Osteoblast (primary cell): ENCODE measurements around the gene WDFY4. TPM values are rescaled to one million over a fixed set of nuclear protein-coding genes. Genes with fewer than 3 reads are reported as not detected.
"Not testable (repeated sequence)": the region's sequence is repeated elsewhere in the genome, so short reads cannot be mapped to it uniquely, and the experiment has no call there.

Experiments
- DNase-seq: peaks from one replicate; pipeline ENCODE4 v3.0.0; 2011; ENCODE audit warnings: low spot score, mixed read lengths; ENCODE audit not compliant: insufficient read length; ENCODE audit errors: missing footprints
- H2AFZ ChIP-seq: 2 replicates; pipeline ENCODE4 v1.6.0; 2011; ENCODE audit warnings: mild to moderate bottlenecking, low read length
- H3K27ac ChIP-seq: 2 replicates; pipeline ENCODE4 v1.5.1; 2011; ENCODE audit warnings: mild to moderate bottlenecking, low read depth, low read length, moderate library complexity
- H3K27me3 ChIP-seq: 2 replicates; pipeline ENCODE4 v1.6.0; 2012; ENCODE audit warnings: mild to moderate bottlenecking, control low read depth, inconsistent platforms, low read length, moderate library complexity; ENCODE audit not compliant: insufficient read depth
- H3K36me3 ChIP-seq: 2 replicates; pipeline ENCODE4 v1.5.1; 2011; ENCODE audit warnings: mild to moderate bottlenecking, low read length, control low read depth, moderate library complexity; ENCODE audit not compliant: insufficient read depth
- H3K4me1 ChIP-seq: 2 replicates; pipeline ENCODE4 v1.5.1; 2011; ENCODE audit warnings: mild to moderate bottlenecking, low read length, control low read depth, moderate library complexity; ENCODE audit not compliant: insufficient read depth
- H3K4me2 ChIP-seq: 2 replicates; pipeline ENCODE4 v1.6.0; 2011; ENCODE audit warnings: mild to moderate bottlenecking, low read length; ENCODE audit not compliant: insufficient read depth
- H3K4me3 ChIP-seq: fragments of 200-600 bp; sonication (generic); 3 replicates; pipeline ENCODE4 v1.5.1; 2012; ENCODE audit warnings: mild to moderate bottlenecking, low read length, inconsistent platforms; ENCODE audit not compliant: insufficient read depth
- H3K79me2 ChIP-seq: 2 replicates; pipeline ENCODE4 v1.6.0; 2012; ENCODE audit warnings: mild to moderate bottlenecking, low read length, control low read depth, inconsistent platforms; ENCODE audit not compliant: insufficient read depth
- H3K9me3 ChIP-seq: 2 replicates; pipeline ENCODE4 v1.5.1; 2011; ENCODE audit warnings: low read depth, low read length, control low read depth
- H4K20me1 ChIP-seq: 2 replicates; pipeline ENCODE4 v1.6.0; 2012; ENCODE audit warnings: mild to moderate bottlenecking, low read length, control low read depth; ENCODE audit not compliant: insufficient read depth
- total RNA-seq: library from RNA; depleted of rRNA; stranded (reverse); fragments of >200 nt; gene quantifications from 2 replicates; pipeline ENCODE4 v1.2.3, GENCODE V29; 2012
- TF ChIP-seq, protein P1 (sequence below): IDR thresholded peaks from 2 replicates; pipeline ENCODE4 v1.5.1; 2011; ENCODE audit warnings: mild to moderate bottlenecking, low read depth, low read length, moderate library complexity; ENCODE audit errors: extremely low read depth

The WDFY4 gene
- total RNA-seq, 1 donor: 0.36 TPM

DNA sequence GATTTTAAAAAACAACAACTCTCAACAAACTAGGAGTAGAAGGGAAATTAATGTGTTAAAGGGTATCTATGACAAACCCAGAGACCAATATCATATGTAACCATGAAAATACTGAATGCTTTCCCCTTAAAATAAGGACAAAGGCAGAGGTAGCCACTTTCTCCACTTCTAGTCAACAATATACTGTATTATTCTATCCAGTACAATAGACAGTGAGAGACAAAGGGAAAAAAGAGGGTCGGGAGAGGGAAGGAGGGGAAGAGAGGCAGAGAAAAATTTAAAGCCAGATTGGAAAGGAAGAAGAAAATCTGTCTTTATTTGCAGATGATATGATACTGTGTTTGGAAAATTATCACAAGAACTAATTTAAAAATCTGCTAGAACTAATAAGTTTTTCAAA lies 39.1 kb upstream of the WDFY4 start:
- Histone ChIP-seq H2AFZ (no peak overlapping the region), H3K36me3 (peaks cover 8% of the 10 kb centered on the region), H3K4me2 (no peak overlapping the region), H3K4me3 (no peak overlapping the region), H3K9me3 (no peaks in the 10 kb centered on the region), H3K27me3 (no peaks in the 10 kb centered on the region), H3K4me1 (no peaks in the 10 kb centered on the region), H3K79me2 (peaks cover 61% of the 10 kb centered on the region), H4K20me1 (no peaks in the 10 kb centered on the region), H3K27ac (no peak overlapping the region)
- TF ChIP-seq, protein P1, sequence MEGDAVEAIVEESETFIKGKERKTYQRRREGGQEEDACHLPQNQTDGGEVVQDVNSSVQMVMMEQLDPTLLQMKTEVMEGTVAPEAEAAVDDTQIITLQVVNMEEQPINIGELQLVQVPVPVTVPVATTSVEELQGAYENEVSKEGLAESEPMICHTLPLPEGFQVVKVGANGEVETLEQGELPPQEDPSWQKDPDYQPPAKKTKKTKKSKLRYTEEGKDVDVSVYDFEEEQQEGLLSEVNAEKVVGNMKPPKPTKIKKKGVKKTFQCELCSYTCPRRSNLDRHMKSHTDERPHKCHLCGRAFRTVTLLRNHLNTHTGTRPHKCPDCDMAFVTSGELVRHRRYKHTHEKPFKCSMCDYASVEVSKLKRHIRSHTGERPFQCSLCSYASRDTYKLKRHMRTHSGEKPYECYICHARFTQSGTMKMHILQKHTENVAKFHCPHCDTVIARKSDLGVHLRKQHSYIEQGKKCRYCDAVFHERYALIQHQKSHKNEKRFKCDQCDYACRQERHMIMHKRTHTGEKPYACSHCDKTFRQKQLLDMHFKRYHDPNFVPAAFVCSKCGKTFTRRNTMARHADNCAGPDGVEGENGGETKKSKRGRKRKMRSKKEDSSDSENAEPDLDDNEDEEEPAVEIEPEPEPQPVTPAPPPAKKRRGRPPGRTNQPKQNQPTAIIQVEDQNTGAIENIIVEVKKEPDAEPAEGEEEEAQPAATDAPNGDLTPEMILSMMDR: no peak
- no peak for DNase-seq

DNA sequence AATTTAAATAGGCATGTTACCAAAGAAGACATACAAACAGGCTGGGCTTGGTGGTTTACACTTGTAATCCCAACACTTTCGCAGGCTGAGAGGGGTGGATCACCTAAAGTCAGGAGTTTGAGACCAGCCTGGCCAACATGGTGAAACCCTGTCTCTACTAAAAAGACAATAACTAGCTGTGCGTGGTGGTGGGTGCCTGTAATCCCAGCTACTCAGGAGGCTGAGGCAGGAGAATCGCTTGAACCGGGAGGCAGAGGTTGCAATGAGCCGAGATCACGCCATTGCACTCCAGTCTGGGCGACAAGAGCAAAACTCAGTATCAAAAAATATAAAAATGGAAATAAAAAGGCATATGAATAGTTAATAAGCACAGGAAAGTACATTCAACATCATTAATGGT lies 37.6 kb upstream of the WDFY4 start:
- H3K36me3 ChIP-seq: peaks cover 11% of the 10 kb centered on the region
- H3K27me3 ChIP-seq, H4K20me1 ChIP-seq, H3K9me3 ChIP-seq, H3K4me2 ChIP-seq, H3K4me3 ChIP-seq, H3K4me1 ChIP-seq, DNase-seq, H3K27ac ChIP-seq, H2AFZ ChIP-seq: not testable (repeated sequence)
- peaks cover 75% of the 10 kb centered on the region for H3K79me2 ChIP-seq

DNA sequence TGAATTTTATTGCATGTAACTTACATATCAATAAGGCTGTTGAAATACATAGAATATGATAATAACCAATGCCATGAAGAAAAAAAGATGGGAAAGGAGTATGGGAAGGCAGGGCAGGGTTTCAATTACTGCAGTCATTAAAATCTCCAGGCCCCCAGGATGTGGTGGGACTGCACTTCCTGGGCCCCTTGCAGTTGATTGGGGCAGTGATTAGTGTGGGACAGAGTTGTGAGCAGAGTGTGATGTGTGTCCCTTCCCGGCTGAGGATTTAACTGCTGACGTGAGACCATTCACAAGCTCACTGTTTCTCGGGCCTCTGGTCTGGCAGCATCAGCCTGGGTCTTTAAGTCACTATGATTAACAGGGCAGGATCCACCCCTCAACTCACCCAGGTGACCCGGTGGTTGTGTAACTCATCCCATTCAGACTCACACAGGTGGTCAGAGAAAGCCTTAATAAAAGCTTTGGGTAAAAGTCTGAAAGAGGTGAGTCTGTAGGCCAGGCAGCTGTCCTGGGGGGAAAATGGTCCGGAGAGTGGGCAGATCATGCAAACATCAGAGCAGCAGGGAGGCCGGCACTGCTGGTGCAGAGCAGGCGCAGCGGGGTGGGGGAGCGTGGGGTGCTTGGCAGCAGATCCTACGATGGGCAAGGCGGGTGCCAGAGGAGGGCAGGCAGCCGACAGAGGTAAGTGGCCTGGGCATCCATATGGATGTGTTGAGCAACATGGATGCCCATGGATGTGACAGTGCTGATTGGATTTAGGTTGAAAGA lies 36.3 kb upstream of the WDFY4 start:
- no peak overlapping the region for H3K27ac ChIP-seq
- H3K4me1 ChIP-seq: no peaks in the 10 kb centered on the region
- TF ChIP-seq, protein P1: no peak
- no peak for DNase-seq
- no peaks in the 10 kb centered on the region for H3K9me3 ChIP-seq
- no peaks in the 10 kb centered on the region for H3K27me3 ChIP-seq
- peaks cover 85% of the 10 kb centered on the region for H3K79me2 ChIP-seq
- H3K36me3 ChIP-seq: peaks cover 13% of the 10 kb centered on the region
- no peak overlapping the region for H3K4me2 ChIP-seq
- no peak overlapping the region for H2AFZ ChIP-seq
- no peaks in the 10 kb centered on the region for H4K20me1 ChIP-seq
- H3K4me3 ChIP-seq: no peak overlapping the region

DNA sequence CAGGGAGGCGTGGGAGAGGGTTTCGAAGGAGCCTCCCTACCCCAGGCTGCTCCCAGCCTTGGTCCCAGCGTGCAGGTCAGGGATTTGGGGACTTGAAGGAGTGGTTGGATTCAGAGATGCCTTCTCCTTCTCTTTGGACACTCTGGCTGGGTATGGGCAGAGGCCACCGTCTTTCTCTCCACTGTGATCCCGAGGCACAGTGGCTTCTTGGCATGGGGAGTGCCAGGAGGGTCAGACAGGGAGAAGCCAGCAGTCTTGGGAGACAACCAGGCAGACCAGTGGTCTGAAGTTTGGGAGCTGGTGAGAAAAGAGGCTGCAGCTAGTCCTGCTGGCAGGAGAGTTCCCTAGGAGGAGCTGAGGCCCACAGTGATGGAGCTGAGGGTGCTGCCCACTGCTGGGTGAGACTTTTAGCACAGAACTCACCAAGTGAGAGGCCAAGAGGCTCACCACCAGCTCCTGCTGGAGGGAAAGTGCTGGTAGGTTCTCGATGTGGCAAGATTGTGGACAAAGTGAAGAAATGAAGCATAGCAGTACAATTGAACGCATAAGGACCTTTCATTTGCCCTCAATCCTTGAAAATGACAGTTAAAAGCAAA lies 35.2 kb upstream of the WDFY4 start:
- no peak overlapping the region for H3K4me3 ChIP-seq
- H3K9me3 ChIP-seq: no peaks in the 10 kb centered on the region
- H4K20me1 ChIP-seq: no peaks in the 10 kb centered on the region
- H3K79me2 ChIP-seq: peaks cover 89% of the 10 kb centered on the region
- H3K4me1 ChIP-seq: peaks cover 5% of the 10 kb centered on the region
- H3K27me3 ChIP-seq: no peaks in the 10 kb centered on the region
- H3K36me3 ChIP-seq: peaks cover 13% of the 10 kb centered on the region
- DNase-seq: peak; percentile 35
- H3K4me2 ChIP-seq: no peak overlapping the region
- H2AFZ ChIP-seq: no peak overlapping the region
- TF ChIP-seq, protein P1: peak; percentile 46
- no peak overlapping the region for H3K27ac ChIP-seq
